Measurements from ENCODE around the gene CHN1. TPM values are rescaled to one million over a fixed set of nuclear protein-coding genes. Genes with fewer than 3 reads are reported as not detected.
A peak's percentile ranks its signal among the peaks of the same experiment; 100 is the strongest.

The CHN1 gene, protein sequence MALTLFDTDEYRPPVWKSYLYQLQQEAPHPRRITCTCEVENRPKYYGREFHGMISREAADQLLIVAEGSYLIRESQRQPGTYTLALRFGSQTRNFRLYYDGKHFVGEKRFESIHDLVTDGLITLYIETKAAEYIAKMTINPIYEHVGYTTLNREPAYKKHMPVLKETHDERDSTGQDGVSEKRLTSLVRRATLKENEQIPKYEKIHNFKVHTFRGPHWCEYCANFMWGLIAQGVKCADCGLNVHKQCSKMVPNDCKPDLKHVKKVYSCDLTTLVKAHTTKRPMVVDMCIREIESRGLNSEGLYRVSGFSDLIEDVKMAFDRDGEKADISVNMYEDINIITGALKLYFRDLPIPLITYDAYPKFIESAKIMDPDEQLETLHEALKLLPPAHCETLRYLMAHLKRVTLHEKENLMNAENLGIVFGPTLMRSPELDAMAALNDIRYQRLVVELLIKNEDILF
- total RNA-seq, result 1 to 10 TPM in 1 of 2 experiments, under 1 TPM in 1; 0.62 to 1.2 TPM

DNA sequence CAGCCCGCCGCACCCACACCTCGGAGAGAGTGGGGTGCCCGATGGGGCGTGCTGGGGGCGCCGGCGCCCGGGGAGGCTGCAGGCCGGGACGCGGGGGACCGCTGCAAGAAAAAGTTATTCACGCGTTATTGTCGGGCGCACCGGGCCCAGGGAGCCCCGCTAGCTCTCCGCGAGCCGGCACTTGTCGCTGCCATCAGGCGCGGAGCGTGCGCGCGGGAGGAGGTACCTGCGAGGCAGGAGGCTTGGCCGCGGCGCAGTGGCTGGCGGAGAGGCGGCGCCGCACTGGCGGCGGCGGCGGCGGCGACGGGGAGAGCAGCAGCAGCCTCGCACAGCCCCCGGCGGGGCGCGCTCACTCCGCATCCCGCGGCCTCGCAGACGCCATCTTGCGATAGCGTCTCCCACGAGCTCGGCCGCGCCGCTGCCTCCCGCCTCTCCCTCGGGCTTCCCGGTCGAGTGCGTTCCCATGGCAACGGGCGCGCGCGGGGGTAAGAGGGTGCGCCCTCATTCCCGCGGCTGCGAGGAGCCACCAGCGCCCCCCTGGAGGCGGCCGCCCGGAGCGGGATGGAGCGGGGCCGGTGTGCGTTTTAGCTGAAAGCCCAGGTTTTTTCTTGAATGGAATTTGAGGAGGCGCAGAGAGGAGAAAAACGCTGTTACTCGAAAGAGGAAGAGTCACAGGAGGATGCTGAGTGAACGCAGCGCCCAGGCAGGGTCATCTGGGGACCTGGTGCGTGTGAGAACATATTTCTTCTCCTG, at the start of gene CHN1:
CHN1 (minus strand) TSS at position 402 of the 753 bp plus-strand sequence. CDS start 469 bp downstream, outside the sequence.
- peak; percentile 69 for DNase-seq
- CTCF ChIA-PET, result interaction anchor here (0.5 to 1.5 kb wide), 4 partner anchors 16 to 972 kb away, joined by 3 to 7 read pairs (median 4); no protein-coding TSS in a partner anchor
- peak within 1 kb of the TSS; percentile 78 for H3K4me3 Mint-ChIP-seq
- POLR2A ChIA-PET, result no interaction called here
- H3K36me3 Mint-ChIP-seq (ENCODE audit: low read depth), result no peaks in the 10 kb centered on the region
- H3K27me3 Mint-ChIP-seq, result peaks cover 72% of the 10 kb centered on the region
- H3K4me1 Mint-ChIP-seq, result peaks cover 4% of the 10 kb centered on the region
- no peak within 1 kb of the TSS for H3K27ac Mint-ChIP-seq
- H3K9me3 Mint-ChIP-seq, result no peaks in the 10 kb centered on the region

GRCh38 chr2:175054340-175054739, 49.2 kb upstream of the CHN1 start:
- Mint-ChIP-seq H3K4me1 (no peaks in the 10 kb centered on the region), H3K27ac (no peak overlapping the region), H3K4me3 (no peak overlapping the region), H3K36me3 (ENCODE audit: low read depth) (peaks cover 1% of the 10 kb centered on the region), H3K9me3 (no peaks in the 10 kb centered on the region), H3K27me3 (no peaks in the 10 kb centered on the region)
- no peak for DNase-seq
- CTCF ChIA-PET, result interaction anchor here (1.6 kb wide), 1 partner anchor 70 kb away, joined by 5 read pairs; no protein-coding TSS in a partner anchor
- POLR2A ChIA-PET, result no interaction called here

DNA sequence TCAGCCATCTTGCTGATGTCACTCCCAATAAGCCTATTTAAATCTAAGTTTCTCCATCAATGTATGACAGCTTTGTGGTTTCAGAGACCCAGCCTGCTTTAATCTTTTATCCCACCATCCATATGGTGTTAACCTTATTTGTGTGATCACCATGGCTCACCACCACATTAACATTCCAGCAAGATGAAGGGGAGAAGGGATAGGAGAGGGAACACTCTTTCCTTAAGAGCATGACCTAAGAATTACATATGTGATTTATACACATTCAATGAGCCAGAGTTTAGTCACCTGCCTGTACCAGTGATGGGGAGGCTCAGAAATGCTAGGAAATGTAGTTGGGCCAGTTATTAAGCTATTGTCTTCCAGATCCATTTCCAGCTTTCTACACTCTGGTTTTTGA, 44.5 kb upstream of the CHN1 start:
- DNase-seq, result no peak
- Mint-ChIP-seq H3K27me3 (peaks cover 4% of the 10 kb centered on the region), H3K36me3 (ENCODE audit: low read depth) (peaks cover 1% of the 10 kb centered on the region), H3K4me1 (peaks cover 2% of the 10 kb centered on the region), H3K4me3 (no peak overlapping the region), H3K9me3 (no peaks in the 10 kb centered on the region), H3K27ac (no peak overlapping the region)
- ChIA-PET CTCF (interaction anchor here (0.7 kb wide), 1 partner anchor 920 kb away, joined by 6 read pairs; no protein-coding TSS in a partner anchor), POLR2A (no interaction called here)

DNA sequence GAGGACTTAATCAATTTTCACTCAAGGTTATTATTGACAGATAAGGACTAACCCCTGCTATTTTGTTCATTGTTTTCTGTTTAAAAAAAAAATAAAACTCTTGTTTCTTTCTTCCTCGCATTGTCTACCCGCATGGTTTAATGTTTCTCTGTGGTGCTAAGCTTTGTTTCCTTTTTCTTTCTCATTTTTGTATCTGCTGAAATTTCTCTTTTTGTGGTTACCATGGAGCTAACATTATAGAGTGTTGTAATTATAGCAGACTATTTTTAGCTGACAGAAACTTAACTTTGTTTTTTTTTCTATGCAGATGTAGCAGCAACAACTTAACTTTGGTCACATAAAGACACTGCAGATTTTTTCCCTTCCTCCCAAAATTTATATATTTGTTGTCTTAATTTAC, 43.1 kb upstream of the CHN1 start:
- H3K27ac Mint-ChIP-seq, result no peak overlapping the region

GRCh38 chr2:175039490-175039889, 34.3 kb upstream of the CHN1 start:
- peaks cover 2% of the 10 kb centered on the region for H3K36me3 Mint-ChIP-seq (ENCODE audit: low read depth)
- POLR2A ChIA-PET, result no interaction called here
- H3K27ac Mint-ChIP-seq, result no peak overlapping the region
- peaks cover 3% of the 10 kb centered on the region for H3K9me3 Mint-ChIP-seq
- H3K4me1 Mint-ChIP-seq, result peaks cover 6% of the 10 kb centered on the region
- DNase-seq, result no peak
- H3K27me3 Mint-ChIP-seq, result peaks cover 2% of the 10 kb centered on the region
- H3K4me3 Mint-ChIP-seq, result no peak overlapping the region
- CTCF ChIA-PET, result interaction anchor here (0.6 to 0.7 kb wide), 3 partner anchors 33 to 222 kb away, joined by 3 to 4 read pairs (median 3); no protein-coding TSS in a partner anchor

More for the DNA sequence above, 43.1 kb upstream of the CHN1 start:
- CTCF ChIA-PET, result no interaction called here
- peaks cover 4% of the 10 kb centered on the region for H3K27me3 Mint-ChIP-seq
- H3K9me3 Mint-ChIP-seq, result no peaks in the 10 kb centered on the region
- DNase-seq, result no peak
- peaks cover 1% of the 10 kb centered on the region for H3K36me3 Mint-ChIP-seq (ENCODE audit: low read depth)
- H3K4me3 Mint-ChIP-seq, result no peak overlapping the region
- peaks cover 2% of the 10 kb centered on the region for H3K4me1 Mint-ChIP-seq
- POLR2A ChIA-PET, result no interaction called here

DNA sequence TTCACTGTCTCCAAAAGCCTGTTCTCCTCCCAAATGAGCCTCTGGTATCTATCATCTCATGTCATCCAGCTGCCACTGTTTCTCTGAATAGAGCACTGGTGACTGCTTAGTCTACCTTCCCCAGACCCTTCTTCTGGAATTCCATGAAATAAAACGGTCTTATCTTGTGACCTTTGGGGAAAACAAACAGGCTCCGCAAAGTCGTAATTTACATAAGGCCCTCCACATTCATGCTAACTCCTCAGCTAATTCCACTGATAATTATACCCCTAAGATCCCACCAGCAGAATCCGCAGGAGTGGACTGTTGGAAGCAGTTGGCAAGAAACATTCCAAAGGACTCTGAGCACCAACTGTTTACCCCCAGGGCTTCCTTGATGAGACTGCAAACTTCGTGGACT, 33.9 kb upstream of the CHN1 start:
- no peak for DNase-seq
- peaks cover 3% of the 10 kb centered on the region for H3K9me3 Mint-ChIP-seq
- no peak overlapping the region for H3K4me3 Mint-ChIP-seq
- no peak overlapping the region for H3K27ac Mint-ChIP-seq
- POLR2A ChIA-PET, result no interaction called here
- CTCF ChIA-PET, result interaction anchor here (0.7 kb wide), 1 partner anchor 223 kb away, joined by 3 read pairs; no protein-coding TSS in a partner anchor
- H3K27me3 Mint-ChIP-seq, result peaks cover 2% of the 10 kb centered on the region
- H3K36me3 Mint-ChIP-seq (ENCODE audit: low read depth), result peaks cover 2% of the 10 kb centered on the region
- peaks cover 6% of the 10 kb centered on the region for H3K4me1 Mint-ChIP-seq

DNA sequence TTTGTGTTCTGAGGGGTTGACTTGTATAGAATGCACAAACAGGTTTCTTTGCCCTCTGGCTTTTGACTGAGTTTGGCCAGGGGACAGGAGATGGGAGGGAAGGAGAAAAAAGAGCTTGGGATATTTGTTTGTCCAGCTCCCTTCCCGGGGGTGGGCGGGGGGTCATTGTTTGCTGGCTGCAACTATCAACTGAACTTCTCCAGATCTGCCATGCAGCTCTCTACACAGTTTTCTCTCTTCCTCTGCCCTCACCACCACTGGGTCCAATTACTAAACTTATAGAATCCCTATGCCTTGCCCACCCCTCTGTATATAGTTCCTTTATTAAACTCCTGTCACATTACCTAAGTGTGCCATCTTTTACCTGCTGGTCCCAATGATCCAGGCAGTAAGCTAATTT, 32.8 kb upstream of the CHN1 start:
- POLR2A ChIA-PET, result no interaction called here

DNA sequence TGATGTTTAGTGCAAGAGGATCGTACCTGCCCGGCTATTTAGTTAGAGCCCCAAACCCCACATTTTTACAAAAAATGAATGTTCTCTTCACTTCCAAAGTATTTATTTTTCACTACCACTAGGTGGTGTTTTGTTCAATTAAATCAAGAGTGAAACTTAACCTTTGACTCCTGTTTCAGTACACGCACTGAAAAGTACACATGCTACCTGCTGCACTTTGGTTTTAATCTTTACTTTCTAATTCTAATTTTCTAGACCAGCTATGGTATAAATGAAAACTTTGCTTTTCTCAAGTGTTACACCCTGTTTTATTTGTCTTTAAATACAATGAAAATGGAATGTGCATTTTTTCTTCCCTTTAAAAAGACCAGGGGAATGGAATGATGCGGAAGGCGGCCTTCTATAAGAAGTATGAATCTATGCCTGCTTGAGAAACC, 31.4 kb upstream of the CHN1 start:
- POLR2A ChIA-PET, result no interaction called here
- H3K36me3 Mint-ChIP-seq (ENCODE audit: low read depth), result peaks cover 2% of the 10 kb centered on the region
- H3K27ac Mint-ChIP-seq, result peak overlapping the region; percentile 65
- peaks cover 6% of the 10 kb centered on the region for H3K4me1 Mint-ChIP-seq
- H3K4me3 Mint-ChIP-seq, result no peak overlapping the region
- DNase-seq, result no peak
- no peaks in the 10 kb centered on the region for H3K27me3 Mint-ChIP-seq
- CTCF ChIA-PET, result interaction anchor here (1.5 kb wide), 1 partner anchor 141 kb away, joined by 4 read pairs; no protein-coding TSS in a partner anchor
- no peaks in the 10 kb centered on the region for H3K9me3 Mint-ChIP-seq

More for the DNA sequence above, 32.8 kb upstream of the CHN1 start:
- peaks cover 6% of the 10 kb centered on the region for H3K4me1 Mint-ChIP-seq
- CTCF ChIA-PET, result interaction anchor here (0.8 kb wide), 1 partner anchor 26 kb away, joined by 3 read pairs; no protein-coding TSS in a partner anchor
- no peak for DNase-seq
- H3K36me3 Mint-ChIP-seq (ENCODE audit: low read depth), result peaks cover 2% of the 10 kb centered on the region
- peaks cover 3% of the 10 kb centered on the region for H3K9me3 Mint-ChIP-seq
- no peaks in the 10 kb centered on the region for H3K27me3 Mint-ChIP-seq
- H3K27ac Mint-ChIP-seq, result no peak overlapping the region
- no peak overlapping the region for H3K4me3 Mint-ChIP-seq

GRCh38 chr2:175035806-175036205, 30.6 kb upstream of the CHN1 start:
- Mint-ChIP-seq H3K27ac (no peak overlapping the region), H3K4me1 (peaks cover 6% of the 10 kb centered on the region), H3K27me3 (no peaks in the 10 kb centered on the region), H3K9me3 (no peaks in the 10 kb centered on the region), H3K36me3 (ENCODE audit: low read depth) (peaks cover 2% of the 10 kb centered on the region), H3K4me3 (no peak overlapping the region)
- ChIA-PET POLR2A (no interaction called here), CTCF (no interaction called here)
- DNase-seq, result no peak

DNA sequence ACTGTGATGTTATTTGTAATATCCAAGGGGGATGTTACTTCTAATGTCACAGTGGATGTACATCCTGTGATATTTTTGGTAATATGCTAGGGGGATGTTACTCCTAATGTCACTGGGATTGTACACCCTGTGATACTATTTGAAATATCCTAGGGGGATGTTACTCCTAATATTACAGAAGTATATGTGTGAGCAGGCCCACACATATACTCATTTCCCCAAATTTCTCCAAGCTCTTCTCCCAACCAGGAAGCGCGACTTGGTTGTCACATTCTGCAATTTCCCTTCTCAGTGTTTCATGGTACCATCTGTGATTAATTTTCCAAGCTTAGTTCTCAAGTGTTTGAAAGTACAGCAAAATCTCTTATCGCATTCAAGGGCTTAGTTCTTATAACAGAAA, 29.5 kb upstream of the CHN1 start:
- no peaks in the 10 kb centered on the region for H3K9me3 Mint-ChIP-seq
- H3K27ac Mint-ChIP-seq, result no peak overlapping the region
- peaks cover 10% of the 10 kb centered on the region for H3K4me1 Mint-ChIP-seq
- H3K36me3 Mint-ChIP-seq (ENCODE audit: low read depth), result peaks cover 2% of the 10 kb centered on the region
- no peak overlapping the region for H3K4me3 Mint-ChIP-seq
- no peaks in the 10 kb centered on the region for H3K27me3 Mint-ChIP-seq
- POLR2A ChIA-PET, result no interaction called here
- CTCF ChIA-PET, result no interaction called here
- DNase-seq, result no peak

GRCh38 chr2:175030380-175031271, 25.4 kb upstream of the CHN1 start:
- Mint-ChIP-seq H3K4me1 (peaks cover 4% of the 10 kb centered on the region), H3K4me3 (no peak overlapping the region), H3K9me3 (no peaks in the 10 kb centered on the region), H3K27ac (no peak overlapping the region), H3K27me3 (no peaks in the 10 kb centered on the region), H3K36me3 (ENCODE audit: low read depth) (no peaks in the 10 kb centered on the region)
- peak; percentile 30 for DNase-seq
- ChIA-PET CTCF (interaction anchor here (0.6 kb wide), 1 partner anchor 340 kb away, joined by 5 read pairs; no protein-coding TSS in a partner anchor), POLR2A (no interaction called here)

DNA sequence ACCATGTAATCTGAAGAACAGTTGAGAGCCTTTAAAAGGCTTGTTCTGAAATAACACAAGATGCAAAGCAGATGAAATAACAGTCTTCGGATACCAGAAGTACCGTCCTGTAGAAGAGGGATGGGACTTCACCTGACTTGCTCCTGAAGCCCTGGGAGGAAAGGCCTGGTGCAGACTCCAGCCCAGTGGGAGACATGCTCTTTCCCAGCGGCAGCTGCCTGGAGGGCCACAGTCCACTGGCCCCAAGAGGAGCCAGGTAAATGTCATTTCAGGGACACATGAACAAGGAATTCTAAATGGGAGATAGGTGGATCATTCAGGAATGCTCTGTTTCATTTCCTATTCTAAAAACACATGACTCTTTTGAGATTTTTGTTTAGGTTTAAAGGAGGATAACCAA, 22.6 kb upstream of the CHN1 start:
- no peak for DNase-seq
- ChIA-PET CTCF (interaction anchor here (0.6 kb wide), 2 partner anchors 9 to 584 kb away, joined by 3 read pairs; no protein-coding TSS in a partner anchor), POLR2A (no interaction called here)
- H3K27ac Mint-ChIP-seq, result no peak overlapping the region
- no peaks in the 10 kb centered on the region for H3K36me3 Mint-ChIP-seq (ENCODE audit: low read depth)
- no peak overlapping the region for H3K4me3 Mint-ChIP-seq
- H3K27me3 Mint-ChIP-seq, result no peaks in the 10 kb centered on the region
- no peaks in the 10 kb centered on the region for H3K9me3 Mint-ChIP-seq
- peaks cover 4% of the 10 kb centered on the region for H3K4me1 Mint-ChIP-seq

Data from activated CD4-positive, alpha-beta T cell treated with anti-CD3 and anti-CD28 coated beads, Interleukin-2, amount 10 ng/mL, durations not matched to agents 7 days and 5 days (primary cell).